Endothelial cell of umbilical vein (primary cell): ENCODE results near the gene IL4R.

ENCODE experiments used
- EZH2 ChIP-seq: IDR thresholded peaks from 2 replicates; pipeline ENCODE4 v1.6.1; 2012; ENCODE audit warnings: borderline replicate concordance, low read depth, mild to moderate bottlenecking, moderate library complexity, low read length, inconsistent platforms; ENCODE audit not compliant: severe bottlenecking
- GATA2 ChIP-seq: IDR thresholded peaks from 2 replicates; pipeline ENCODE4 v1.7.0; 2011; ENCODE audit warnings: low read depth, mild to moderate bottlenecking, moderate library complexity, mixed read lengths, low read length; ENCODE audit not compliant: insufficient read length, insufficient read depth
- POLR2AphosphoS5 ChIP-seq: IDR thresholded peaks from 2 replicates; pipeline ENCODE4 v1.6.1; 2012; ENCODE audit warnings: low read depth, mild to moderate bottlenecking, control low read depth, low read length, moderate library complexity; ENCODE audit not compliant: insufficient read depth
- TF ChIP-seq, protein P1 (sequence below), 2 donors: IDR thresholded peaks; 1 replicate in 1 of 2; 2 replicates in 1 of 2; pipeline ENCODE4 v1.5.1; 2011; ENCODE audit warnings: low read length in 2 of 2, mild to moderate bottlenecking in 2 of 2, moderate library complexity in 2 of 2, control low read depth in 1 of 2, inconsistent platforms in 1 of 2, low read depth in 1 of 2; ENCODE audit not compliant: insufficient read depth in 1 of 2; ENCODE audit errors: extremely low read depth in 1 of 2

DNA sequence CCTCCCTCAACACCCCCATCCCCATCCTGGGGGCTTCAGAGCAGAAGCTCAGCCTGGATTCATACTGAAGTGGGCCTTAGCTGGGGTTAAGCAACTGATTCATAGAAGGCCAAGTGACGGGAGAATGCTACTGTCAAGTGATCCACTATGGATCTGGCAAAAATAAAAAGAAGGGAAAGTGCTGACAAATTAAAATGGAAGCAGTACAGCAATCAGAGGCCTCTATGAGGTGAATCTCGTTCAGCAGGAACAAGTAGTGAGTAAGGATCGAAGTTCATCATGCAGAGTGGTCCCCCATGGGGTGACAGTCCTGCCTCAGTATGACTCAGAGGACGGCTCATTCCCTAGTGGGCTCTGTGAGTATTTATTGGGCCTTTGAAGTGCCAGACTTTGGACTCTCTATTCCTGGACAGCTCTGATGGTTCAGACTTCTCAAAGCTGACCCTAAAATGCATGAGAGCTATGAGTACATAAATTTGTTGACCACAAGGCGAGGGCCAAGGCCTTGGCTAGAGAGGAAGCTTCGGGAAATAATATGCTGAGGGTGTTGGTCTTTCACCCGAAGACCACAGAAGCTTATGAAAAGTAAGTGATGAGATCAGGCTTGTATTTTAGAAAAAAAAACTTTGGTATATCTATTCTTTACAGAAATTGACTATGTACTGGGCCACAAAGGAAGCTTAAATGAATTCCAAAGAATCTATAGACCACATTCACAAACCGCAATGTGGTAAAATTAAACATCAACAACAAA, 39.9 kb upstream of the IL4R start:
- TF ChIP-seq EZH2 (no peak), POLR2AphosphoS5 (no peak), GATA2 (no peak)
- TF ChIP-seq, protein P1, sequence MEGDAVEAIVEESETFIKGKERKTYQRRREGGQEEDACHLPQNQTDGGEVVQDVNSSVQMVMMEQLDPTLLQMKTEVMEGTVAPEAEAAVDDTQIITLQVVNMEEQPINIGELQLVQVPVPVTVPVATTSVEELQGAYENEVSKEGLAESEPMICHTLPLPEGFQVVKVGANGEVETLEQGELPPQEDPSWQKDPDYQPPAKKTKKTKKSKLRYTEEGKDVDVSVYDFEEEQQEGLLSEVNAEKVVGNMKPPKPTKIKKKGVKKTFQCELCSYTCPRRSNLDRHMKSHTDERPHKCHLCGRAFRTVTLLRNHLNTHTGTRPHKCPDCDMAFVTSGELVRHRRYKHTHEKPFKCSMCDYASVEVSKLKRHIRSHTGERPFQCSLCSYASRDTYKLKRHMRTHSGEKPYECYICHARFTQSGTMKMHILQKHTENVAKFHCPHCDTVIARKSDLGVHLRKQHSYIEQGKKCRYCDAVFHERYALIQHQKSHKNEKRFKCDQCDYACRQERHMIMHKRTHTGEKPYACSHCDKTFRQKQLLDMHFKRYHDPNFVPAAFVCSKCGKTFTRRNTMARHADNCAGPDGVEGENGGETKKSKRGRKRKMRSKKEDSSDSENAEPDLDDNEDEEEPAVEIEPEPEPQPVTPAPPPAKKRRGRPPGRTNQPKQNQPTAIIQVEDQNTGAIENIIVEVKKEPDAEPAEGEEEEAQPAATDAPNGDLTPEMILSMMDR (IDR thresholded peaks at IDR 0.05; ENCODE audit: extremely low read depth in 1 of 2, insufficient read depth in 1 of 2, low read depth in 1 of 2, low read length in 2 of 2): no peak
